CD8-positive, alpha-beta memory T cell (primary cell): ENCODE measurements around the gene FRMD8. TPM values are rescaled to one million over a fixed set of nuclear protein-coding genes. Genes with fewer than 3 reads are reported as not detected.

Source experiments
- CTCF ChIA-PET: fragments of 350-600 bp; sonication (Branson Sonifier 250); formaldehyde crosslinking; loops from one replicate; lab custom pipeline; 2021; ENCODE audit warnings: antibody characterized with exemption; lab: Charles Lee
- POLR2A ChIA-PET: fragments of 350-600 bp; sonication (Branson Sonifier 250); formaldehyde crosslinking; loops from one replicate; lab custom pipeline; 2021; ENCODE audit warnings: antibody characterized with exemption; lab: Charles Lee
- DNase-seq, 5 donors: peaks; one replicate each; pipeline versions ENCODE4 v3.0.0 to v3.0.0-alpha.2; 2020 to 2022; ENCODE audit warnings: mixed read lengths in 1 of 5
- H3K27ac ChIP-seq: one replicate; pipeline ENCODE4 v1.7.0; 2013; ENCODE audit warnings: low read depth, mild to moderate bottlenecking, low read length, moderate library complexity
- H3K27me3 ChIP-seq: 2 replicates; pipeline ENCODE4 v1.7.0; 2013; ENCODE audit warnings: low read length, mild to moderate bottlenecking; ENCODE audit not compliant: insufficient read depth, poor library complexity, severe bottlenecking
- H3K36me3 ChIP-seq: 2 replicates; pipeline ENCODE4 v1.7.0; 2013; ENCODE audit warnings: mild to moderate bottlenecking, low read length, moderate library complexity; ENCODE audit not compliant: insufficient read depth
- H3K4me1 ChIP-seq: 2 replicates; pipeline ENCODE4 v1.7.0; 2013; ENCODE audit warnings: mild to moderate bottlenecking, low read length, moderate library complexity; ENCODE audit not compliant: insufficient read depth
- H3K4me3 ChIP-seq: 2 replicates; pipeline ENCODE4 v1.7.0; 2013; ENCODE audit warnings: mild to moderate bottlenecking, low read length
- H3K9me3 ChIP-seq: 2 replicates; pipeline ENCODE4 v1.7.0; 2013; ENCODE audit warnings: mild to moderate bottlenecking, low read length
- H3K27ac Mint-ChIP-seq, 8 donors: one replicate each; pipeline ENCODE4 v1.8.0; 2020 to 2021; ENCODE audit warnings: mixed read lengths in 8 of 8, mild to moderate bottlenecking in 6 of 8, inconsistent platforms in 3 of 8, moderate library complexity in 3 of 8
- H3K27me3 Mint-ChIP-seq, 2 donors: one replicate each; pipeline ENCODE4 v1.8.0; 2020 to 2021; ENCODE audit warnings: mixed read lengths in 2 of 2, mild to moderate bottlenecking in 1 of 2, moderate library complexity in 1 of 2
- H3K36me3 Mint-ChIP-seq, 3 donors: one replicate each; pipeline ENCODE4 v1.8.0; 2020 to 2021; ENCODE audit warnings: mixed read lengths in 3 of 3, inconsistent platforms in 1 of 3, mild to moderate bottlenecking in 1 of 3
- H3K4me1 Mint-ChIP-seq, 3 donors: one replicate each; pipeline ENCODE4 v1.8.0; 2020 to 2021; ENCODE audit warnings: mixed read lengths in 3 of 3, inconsistent platforms in 1 of 3, mild to moderate bottlenecking in 1 of 3
- H3K4me3 Mint-ChIP-seq, 7 donors: one replicate each; pipeline ENCODE4 v1.8.0; 2020 to 2021; ENCODE audit warnings: mixed read lengths in 7 of 7, mild to moderate bottlenecking in 6 of 7, moderate library complexity in 4 of 7, inconsistent platforms in 2 of 7
- H3K9me3 Mint-ChIP-seq, 5 donors: one replicate each; pipeline ENCODE4 v1.8.0; 2020 to 2022; ENCODE audit warnings: mixed read lengths in 5 of 5, mild to moderate bottlenecking in 3 of 5, moderate library complexity in 2 of 5, inconsistent platforms in 1 of 5
- polyA plus RNA-seq: library from polyadenylated mRNA; unstranded; fragments of 300-500 nt; fragmentation: Illumina TruSeq; gene quantifications from one replicate; pipeline ENCODE4 v1.2.3, GENCODE V29; 2021
- total RNA-seq, 2 experiments: library from RNA; stranded (reverse); gene quantifications; one replicate each; pipeline ENCODE4 v1.2.3, GENCODE V29; 2021

The FRMD8 gene
- total and polyA plus RNA-seq, 3 experiments from 2014 or later, result 44.9 to 60.6 (median 49.8) TPM

DNA sequence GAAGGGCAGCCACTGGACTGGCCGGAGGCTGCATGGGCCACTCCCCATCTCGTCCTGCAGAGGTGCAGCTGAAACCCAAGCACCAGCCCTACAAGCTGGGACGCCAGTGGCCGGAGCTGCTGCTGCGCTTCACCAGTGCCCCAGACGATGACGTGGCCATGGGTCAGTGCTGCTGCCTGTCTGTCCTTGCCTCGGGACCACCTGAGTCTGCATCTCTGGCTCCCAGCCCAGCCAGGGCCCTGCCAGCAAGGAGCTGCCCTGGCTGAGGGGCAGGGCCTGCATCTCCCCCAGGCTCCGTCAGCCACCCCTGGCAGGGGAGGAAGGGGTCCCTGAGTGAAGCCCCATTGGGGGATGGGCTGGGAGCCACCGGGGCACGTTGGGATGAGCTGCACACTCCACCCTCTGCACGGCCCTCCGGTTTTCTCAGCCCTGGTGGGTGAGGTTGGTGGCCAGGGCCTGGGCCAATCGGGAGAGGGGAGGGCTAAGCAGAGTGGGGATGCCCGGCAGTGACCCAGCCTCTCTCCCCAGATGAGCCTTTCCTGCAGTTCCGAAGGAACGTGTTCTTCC, 7.2 kb downstream of the FRMD8 start:
- no peaks in the 10 kb centered on the region for H3K27me3 ChIP-seq
- H3K9me3 ChIP-seq, result no peaks in the 10 kb centered on the region
- POLR2A ChIA-PET, result no interaction called here
- H3K36me3 ChIP-seq, result peaks cover 4% of the 10 kb centered on the region
- H3K27ac ChIP-seq, result no peak overlapping the region
- peak overlapping the region in 1 of 8 donors; percentile 64 for H3K27ac Mint-ChIP-seq
- DNase-seq, result no peak
- H3K9me3 Mint-ChIP-seq, result no peaks in the 10 kb centered on the region
- peaks cover 13 to 42% (median 20%) of the 10 kb centered on the region in 3 donors for H3K4me1 Mint-ChIP-seq
- H3K4me3 Mint-ChIP-seq, result no peak overlapping the region
- peaks cover 0 to 2% of the 10 kb centered on the region in 2 donors for H3K27me3 Mint-ChIP-seq
- no peak overlapping the region for H3K4me3 ChIP-seq
- H3K36me3 Mint-ChIP-seq, result peaks cover 4 to 80% (median 4%) of the 10 kb centered on the region in 3 donors
- H3K4me1 ChIP-seq, result peaks cover 25% of the 10 kb centered on the region
- CTCF ChIA-PET, result interaction anchor here (1.2 kb wide), 1 partner anchor 27 kb away, joined by 3 read pairs; no protein-coding TSS in a partner anchor

DNA sequence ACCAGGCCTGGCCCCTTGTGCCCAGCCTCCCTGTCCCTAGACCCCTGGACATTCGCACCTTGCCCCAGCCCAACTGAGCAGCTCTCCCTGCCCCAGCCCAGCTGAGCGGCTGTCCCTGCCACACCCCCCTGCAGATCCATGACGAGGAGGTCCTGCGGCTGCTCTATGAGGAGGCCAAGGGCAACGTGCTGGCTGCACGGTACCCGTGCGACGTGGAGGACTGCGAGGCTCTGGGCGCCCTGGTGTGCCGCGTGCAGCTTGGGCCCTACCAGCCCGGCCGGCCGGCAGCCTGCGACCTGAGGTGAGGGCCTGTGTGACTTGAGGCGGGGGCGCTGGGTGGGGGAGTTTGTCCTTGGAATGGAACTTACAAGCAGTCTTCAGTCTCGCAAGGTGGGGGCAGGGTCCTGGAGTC, 7.7 kb downstream of the FRMD8 start:
- CTCF ChIA-PET, result interaction anchor here (1.2 kb wide), 1 partner anchor 27 kb away, joined by 3 read pairs; no protein-coding TSS in a partner anchor
- POLR2A ChIA-PET, result no interaction called here
- Mint-ChIP-seq H3K9me3 (no peaks in the 10 kb centered on the region), H3K27ac (no peak overlapping the region), H3K4me3 (no peak overlapping the region), H3K27me3 (peaks cover 0 to 2% of the 10 kb centered on the region in 2 donors), H3K4me1 (peaks cover 8 to 36% (median 15%) of the 10 kb centered on the region in 3 donors), H3K36me3 (peaks cover 4 to 78% (median 4%) of the 10 kb centered on the region in 3 donors)
- Histone ChIP-seq H3K9me3 (no peaks in the 10 kb centered on the region), H3K27ac (no peak overlapping the region), H3K36me3 (peaks cover 4% of the 10 kb centered on the region), H3K4me1 (peaks cover 20% of the 10 kb centered on the region), H3K4me3 (no peak overlapping the region), H3K27me3 (no peaks in the 10 kb centered on the region)
- DNase-seq, result no peak

DNA sequence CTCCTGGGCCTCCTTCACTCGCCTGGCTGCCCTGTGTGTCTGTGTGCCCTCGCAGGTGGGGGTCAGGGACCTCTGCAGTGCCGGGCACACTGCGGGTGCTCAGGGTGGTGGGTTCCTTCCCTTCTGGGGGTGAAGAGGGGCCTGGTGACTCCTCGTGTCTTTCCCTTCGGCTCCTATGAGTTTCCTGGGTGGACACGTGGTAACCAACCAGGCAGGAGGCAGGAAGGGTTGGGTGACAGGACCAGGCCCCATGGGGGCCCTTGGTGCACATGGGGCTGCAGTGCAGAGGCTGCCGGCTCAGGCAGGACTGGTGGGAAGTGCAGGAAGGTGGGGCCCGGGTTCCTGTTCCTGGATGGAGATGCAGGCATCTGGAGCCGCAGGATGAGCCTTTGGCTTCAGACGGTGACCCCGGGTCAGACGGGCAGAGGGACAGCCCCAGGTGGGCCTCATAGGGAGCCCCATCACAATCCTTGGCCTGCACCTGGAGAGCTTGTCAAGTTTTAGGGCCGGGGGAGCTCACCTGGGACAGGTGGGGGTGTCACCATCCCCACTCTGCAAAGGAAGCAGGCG, 9.6 kb downstream of the FRMD8 start:
- no peak overlapping the region for H3K4me3 ChIP-seq
- no peak for DNase-seq
- peaks cover 2% of the 10 kb centered on the region for H3K4me1 ChIP-seq
- no peaks in the 10 kb centered on the region for H3K27me3 ChIP-seq
- H3K36me3 Mint-ChIP-seq, result peaks cover 4 to 81% (median 4%) of the 10 kb centered on the region in 3 donors
- POLR2A ChIA-PET, result no interaction called here
- peak overlapping the region in 1 of 8 donors; percentile 54 for H3K27ac Mint-ChIP-seq
- H3K27ac ChIP-seq, result no peak overlapping the region
- H3K9me3 Mint-ChIP-seq, result no peaks in the 10 kb centered on the region
- peaks cover 4% of the 10 kb centered on the region for H3K36me3 ChIP-seq
- peaks cover 0 to 17% (median 3%) of the 10 kb centered on the region in 3 donors for H3K4me1 Mint-ChIP-seq
- H3K4me3 Mint-ChIP-seq, result no peak overlapping the region
- H3K27me3 Mint-ChIP-seq, result peaks cover 0 to 2% of the 10 kb centered on the region in 2 donors
- H3K9me3 ChIP-seq, result no peaks in the 10 kb centered on the region
- CTCF ChIA-PET, result interaction anchor here (1.2 kb wide), 2 partner anchors 11 to 19 kb away, joined by 4 to 7 read pairs; no protein-coding TSS in a partner anchor

DNA sequence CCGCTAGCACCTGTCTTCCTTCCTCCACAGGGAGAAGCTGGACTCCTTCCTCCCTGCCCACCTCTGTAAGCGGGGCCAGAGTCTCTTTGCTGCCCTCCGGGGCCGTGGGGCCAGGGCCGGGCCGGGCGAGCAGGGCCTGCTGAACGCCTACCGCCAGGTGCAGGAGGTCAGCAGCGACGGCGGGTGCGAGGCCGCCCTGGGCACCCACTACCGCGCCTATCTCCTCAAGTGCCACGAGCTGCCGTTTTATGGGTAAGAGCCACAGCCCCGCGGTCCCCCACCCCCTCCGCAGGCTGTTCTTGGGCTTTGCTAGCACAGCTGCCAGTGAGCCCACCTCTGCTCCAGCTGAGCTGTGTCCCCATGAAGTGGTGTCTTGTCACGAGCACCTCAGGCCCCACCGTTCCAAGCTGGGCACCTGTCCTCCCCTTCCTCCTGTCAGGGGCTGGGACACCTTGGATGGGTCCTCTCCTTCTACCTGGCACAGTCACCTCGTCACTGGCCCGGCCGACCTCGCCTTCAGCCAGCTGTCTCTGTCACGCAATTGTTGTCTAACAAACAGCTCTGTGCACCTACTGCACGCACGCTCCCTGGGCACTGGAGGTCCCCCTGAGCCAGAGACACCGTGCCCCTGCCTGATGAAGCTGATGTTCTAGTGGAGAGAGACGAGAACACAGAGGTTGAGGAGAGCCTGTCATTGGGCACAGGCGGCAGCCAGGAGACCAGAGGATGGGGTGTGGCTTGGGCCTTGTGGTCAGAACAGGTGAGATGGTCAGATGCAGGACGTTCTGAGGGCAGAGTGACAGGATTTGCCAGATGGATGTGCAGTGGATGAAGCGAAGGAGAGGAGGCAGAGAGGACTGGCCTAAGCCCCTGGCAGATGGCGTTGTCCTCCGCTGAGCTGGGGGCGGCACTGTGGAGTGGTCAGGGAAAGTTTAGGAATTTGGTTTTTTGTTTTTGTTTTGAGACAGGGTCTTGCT, 10.6 kb downstream of the FRMD8 start:
- Histone ChIP-seq H3K36me3 (no peaks in the 10 kb centered on the region), H3K4me1 (no peaks in the 10 kb centered on the region), H3K4me3 (no peak overlapping the region), H3K9me3 (no peaks in the 10 kb centered on the region), H3K27ac (no peak overlapping the region), H3K27me3 (no peaks in the 10 kb centered on the region)
- Mint-ChIP-seq H3K27me3 (peaks cover 0 to 2% of the 10 kb centered on the region in 2 donors), H3K27ac (peak overlapping the region in 2 of 8 donors; percentile 21 to 96), H3K4me3 (no peak overlapping the region), H3K4me1 (peaks cover 0 to 11% (median 1%) of the 10 kb centered on the region in 3 donors), H3K9me3 (no peaks in the 10 kb centered on the region), H3K36me3 (peaks cover 4 to 79% (median 4%) of the 10 kb centered on the region in 3 donors)
- ChIA-PET POLR2A (no interaction called here), CTCF (interaction anchor here (1.2 to 1.8 kb wide), 3 partner anchors 12 to 20 kb away, joined by 4 to 7 read pairs (median 5); no protein-coding TSS in a partner anchor)
- DNase-seq, result no peak

DNA sequence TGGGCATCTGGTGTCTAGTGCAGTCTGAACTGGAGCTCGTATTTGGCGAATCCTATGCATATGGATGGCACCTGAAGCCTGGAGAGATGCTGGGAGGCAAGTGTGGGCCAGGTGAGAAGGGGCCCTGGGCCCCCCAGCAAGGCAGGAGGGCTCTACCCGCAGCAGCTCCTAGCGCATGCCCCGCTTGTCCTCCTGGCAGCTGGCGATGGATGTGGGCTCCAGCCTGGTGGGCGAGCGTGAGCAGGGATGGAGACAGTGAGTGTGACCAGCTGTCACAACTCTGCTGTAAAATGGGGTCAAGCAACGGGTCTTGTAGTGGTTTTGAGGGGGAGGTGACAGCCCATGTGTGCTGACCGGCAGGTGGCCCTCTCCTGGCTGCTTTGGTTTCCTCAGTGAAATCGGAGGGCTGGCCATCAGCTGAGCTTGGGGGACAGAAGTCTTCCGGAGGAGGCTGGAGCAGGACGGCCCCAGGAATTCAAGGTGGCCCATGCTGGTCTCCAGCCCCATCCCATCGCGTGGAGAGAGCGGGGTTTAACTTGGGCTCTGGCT, 12.0 kb downstream of the FRMD8 start:
- no peaks in the 10 kb centered on the region for H3K36me3 ChIP-seq
- H3K27ac Mint-ChIP-seq, result peak overlapping the region in 1 of 8 donors; percentile 51
- ChIA-PET CTCF (interaction anchor here (1.8 kb wide), 1 partner anchor 19 kb away, joined by 5 read pairs; no protein-coding TSS in a partner anchor), POLR2A (interaction anchor here (0.8 kb wide), 1 partner anchor 18 kb away, joined by 3 read pairs; no protein-coding TSS in a partner anchor)
- no peak overlapping the region for H3K4me3 ChIP-seq
- H3K4me1 Mint-ChIP-seq, result peaks cover 0 to 4% (median 1%) of the 10 kb centered on the region in 3 donors
- peaks cover 4 to 75% (median 4%) of the 10 kb centered on the region in 3 donors for H3K36me3 Mint-ChIP-seq
- no peaks in the 10 kb centered on the region for H3K9me3 Mint-ChIP-seq
- H3K27me3 Mint-ChIP-seq, result no peaks in the 10 kb centered on the region
- no peaks in the 10 kb centered on the region for H3K4me1 ChIP-seq
- H3K4me3 Mint-ChIP-seq, result peak overlapping the region in 1 of 7 donors; percentile 39
- no peaks in the 10 kb centered on the region for H3K27me3 ChIP-seq
- H3K9me3 ChIP-seq, result no peaks in the 10 kb centered on the region
- DNase-seq, result no peak
- no peak overlapping the region for H3K27ac ChIP-seq

DNA sequence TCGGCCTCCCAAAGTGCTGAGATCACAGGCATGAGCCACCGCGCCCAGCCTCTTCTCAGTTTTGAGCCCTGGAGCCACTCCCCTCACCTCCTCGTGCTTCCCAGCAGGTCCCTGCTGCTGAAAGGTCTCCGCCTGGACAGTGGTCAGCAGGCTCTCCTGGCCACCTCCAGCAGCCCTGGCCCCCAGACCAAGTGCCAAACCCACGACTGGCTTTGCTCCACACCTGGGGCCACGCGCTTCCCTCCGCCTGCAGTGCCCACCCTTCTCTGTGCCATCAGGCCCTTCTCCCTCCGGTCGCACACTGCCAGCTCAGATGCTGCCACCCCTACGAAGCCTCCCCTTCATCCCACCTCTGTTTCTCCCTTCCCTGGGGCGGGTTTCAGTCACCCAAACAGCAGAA, 12.8 kb downstream of the FRMD8 start:
- H3K27me3 ChIP-seq, result no peaks in the 10 kb centered on the region
- H3K4me1 ChIP-seq, result no peaks in the 10 kb centered on the region
- H3K27ac Mint-ChIP-seq, result peak overlapping the region in 2 of 8 donors; percentile 26 to 42
- H3K36me3 Mint-ChIP-seq, result peaks cover 4 to 77% (median 4%) of the 10 kb centered on the region in 3 donors
- H3K9me3 Mint-ChIP-seq, result no peaks in the 10 kb centered on the region
- H3K27ac ChIP-seq, result no peak overlapping the region
- CTCF ChIA-PET, result interaction anchor here (1.8 kb wide), 1 partner anchor 18 kb away, joined by 5 read pairs; no protein-coding TSS in a partner anchor
- POLR2A ChIA-PET, result no interaction called here
- H3K4me3 ChIP-seq, result no peak overlapping the region
- H3K36me3 ChIP-seq, result no peaks in the 10 kb centered on the region
- no peak overlapping the region for H3K4me3 Mint-ChIP-seq
- no peaks in the 10 kb centered on the region for H3K9me3 ChIP-seq
- no peaks in the 10 kb centered on the region for H3K27me3 Mint-ChIP-seq
- H3K4me1 Mint-ChIP-seq, result peaks cover 0 to 6% (median 1%) of the 10 kb centered on the region in 3 donors
- DNase-seq, result no peak

DNA sequence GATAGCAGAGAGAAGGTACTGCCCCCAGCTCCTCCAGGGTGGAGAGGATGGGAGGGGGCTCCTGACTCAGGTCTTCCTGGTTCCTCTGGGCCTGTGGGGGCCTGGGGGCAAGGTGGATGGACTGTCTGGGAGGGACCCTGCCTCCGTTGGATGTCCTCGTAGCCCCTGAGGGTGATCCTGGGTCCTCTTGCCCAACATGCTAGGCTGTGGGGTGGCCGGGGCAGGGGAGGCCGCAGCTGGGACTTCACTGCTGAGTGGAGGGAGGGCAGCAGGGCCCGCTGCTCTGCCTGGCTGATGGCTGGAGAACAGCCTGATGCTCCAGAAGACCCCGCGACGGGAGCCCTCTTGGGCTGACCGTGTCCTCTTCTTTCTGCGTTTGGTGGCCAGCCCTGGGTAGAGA, 13.4 kb downstream of the FRMD8 start:
- DNase-seq, result no peak
- Mint-ChIP-seq H3K9me3 (no peaks in the 10 kb centered on the region), H3K27ac (peak overlapping the region in 1 of 8 donors; percentile 33), H3K36me3 (peaks cover 4 to 77% (median 4%) of the 10 kb centered on the region in 3 donors), H3K27me3 (no peaks in the 10 kb centered on the region), H3K4me3 (no peak overlapping the region), H3K4me1 (peaks cover 0 to 6% (median 1%) of the 10 kb centered on the region in 3 donors)
- Histone ChIP-seq H3K27ac (no peak overlapping the region), H3K4me1 (no peaks in the 10 kb centered on the region), H3K4me3 (no peak overlapping the region), H3K9me3 (no peaks in the 10 kb centered on the region), H3K36me3 (peaks cover 4% of the 10 kb centered on the region), H3K27me3 (no peaks in the 10 kb centered on the region)
- ChIA-PET CTCF (no interaction called here), POLR2A (no interaction called here)
